ENCODE measurements around the gene GPR119.
"Not testable (repeated sequence)": the region's sequence is repeated elsewhere in the genome, so short reads cannot be mapped to it uniquely, and the experiment has no call there.

GPR119 gene

GRCh38 chrX:130385520-130385919 lies at the start of gene GPR119:
Gene GPR119 (minus strand): TSS chrX:130385674. CDS start chrX:130385447, 227 bp downstream.
- DNase-seq (ENCODE audit: low spot score) = no peak

GRCh38 chrX:130429236-130429635 lies 43.8 kb upstream of the GPR119 start:
- not testable (repeated sequence) for DNase-seq (ENCODE audit: low spot score)

- no peak for DNase-seq (ENCODE audit: low spot score)
Observed at GRCh38 chrX:130426531-130426930, 41.1 kb upstream of the GPR119 start.

- DNase-seq (ENCODE audit: low spot score) = no peak
Observed at GRCh38 chrX:130419263-130419662, 33.8 kb upstream of the GPR119 start.

GRCh38 chrX:130418740-130419139 lies 33.3 kb upstream of the GPR119 start:
- DNase-seq (ENCODE audit: low spot score) = no peak

GRCh38 chrX:130418066-130418465 lies 32.6 kb upstream of the GPR119 start:
- no peak for DNase-seq (ENCODE audit: low spot score)

- DNase-seq (ENCODE audit: low spot score) = no peak
Observed at GRCh38 chrX:130416785-130417184, 31.3 kb upstream of the GPR119 start.

- DNase-seq (ENCODE audit: low spot score) = no peak
Observed at GRCh38 chrX:130415201-130415600, 29.7 kb upstream of the GPR119 start.

GRCh38 chrX:130414800-130415199 lies 29.3 kb upstream of the GPR119 start:
- DNase-seq (ENCODE audit: low spot score) = no peak

GRCh38 chrX:130413415-130413814 lies 27.9 kb upstream of the GPR119 start:
- DNase-seq (ENCODE audit: low spot score) = no peak

- DNase-seq (ENCODE audit: low spot score) = no peak
Observed at GRCh38 chrX:130402208-130402684, 16.8 kb upstream of the GPR119 start.

- peak; percentile 83 for DNase-seq (ENCODE audit: low spot score)
Observed at GRCh38 chrX:130401415-130402207, 16.1 kb upstream of the GPR119 start, which contains the start of gene RBMX2. Gene RBMX2 (plus strand): TSS chrX:130401987. CDS start chrX:130402033, 46 bp downstream.

- no peak for DNase-seq (ENCODE audit: low spot score)
Observed at GRCh38 chrX:130395341-130395740, 9.9 kb upstream of the GPR119 start.

GRCh38 chrX:130393451-130394074 lies 8.1 kb upstream of the GPR119 start:
- no peak for DNase-seq (ENCODE audit: low spot score)

GRCh38 chrX:130386408-130386808 lies 934 bp upstream of the GPR119 start:
- DNase-seq (ENCODE audit: low spot score) = no peak

GRCh38 chrX:130378024-130378669 lies 7.3 kb downstream of the GPR119 start:
- DNase-seq (ENCODE audit: low spot score) = no peak

GRCh38 chrX:130376077-130376476 lies 9.4 kb downstream of the GPR119 start:
- no peak for DNase-seq (ENCODE audit: low spot score)

GRCh38 chrX:130352050-130352449 lies 33.4 kb downstream of the GPR119 start:
- DNase-seq (ENCODE audit: low spot score) = not testable (repeated sequence)

GRCh38 chrX:130351567-130351966 lies 33.9 kb downstream of the GPR119 start:
- DNase-seq (ENCODE audit: low spot score) = no peak

- DNase-seq (ENCODE audit: low spot score) = no peak
Observed at GRCh38 chrX:130347321-130347720, 38.2 kb downstream of the GPR119 start.

GRCh38 chrX:130343411-130343810 lies 42.1 kb downstream of the GPR119 start:
- DNase-seq (ENCODE audit: low spot score) = no peak

GRCh38 chrX:130340271-130340670 lies 45.2 kb downstream of the GPR119 start:
- DNase-seq (ENCODE audit: low spot score) = no peak
